HG03432 (cell line): ENCODE data around the gene GMPPA.

Experiments
- ATAC-seq: cut with Tn5 transposase; IDR thresholded peaks from one replicate; pipeline ENCODE4 v1.9.1; 2021; ENCODE audit warnings: mild to moderate bottlenecking, moderate library complexity; ENCODE audit not compliant: unreplicated experiment

Gene GMPPA

DNA sequence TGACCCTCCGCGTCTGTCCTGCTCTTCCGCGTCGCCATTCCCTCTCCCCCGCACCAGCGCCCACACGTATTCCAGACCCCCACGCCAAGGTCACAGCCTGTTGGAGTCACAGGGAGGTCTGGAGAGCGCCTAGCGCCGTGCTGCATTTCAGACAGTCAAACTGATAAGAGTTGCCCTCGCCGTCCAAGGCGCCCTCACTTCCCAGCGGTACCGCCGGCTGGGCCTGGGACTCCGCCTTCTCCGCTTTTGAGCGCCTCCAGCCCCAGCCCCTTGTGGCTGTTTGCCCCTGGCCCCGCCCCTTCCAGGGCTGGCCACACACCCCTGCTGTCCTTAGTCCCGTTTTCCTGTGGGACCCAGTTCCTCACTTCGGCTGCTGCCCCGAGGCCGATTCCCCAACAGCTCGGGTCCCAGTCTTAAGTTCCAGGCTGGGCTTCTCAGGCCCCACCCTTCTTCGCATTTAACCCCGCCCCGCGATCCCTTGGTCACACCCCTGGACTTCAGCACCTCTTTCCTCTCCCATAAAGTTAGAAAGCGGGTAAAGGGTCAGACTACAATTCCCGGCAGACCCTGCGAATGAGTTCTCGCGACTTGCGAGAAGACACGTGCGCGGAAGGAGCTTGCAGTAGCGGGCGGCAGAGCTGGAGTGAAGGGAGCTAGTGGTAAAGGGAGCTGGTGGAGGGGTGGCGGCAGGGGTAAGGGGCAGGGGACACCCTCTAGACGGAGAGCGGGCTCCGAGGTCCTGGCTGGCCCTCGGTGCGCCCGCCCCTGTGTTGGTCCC, at the start of gene GMPPA:
GMPPA (plus strand) TSS at position 612 of the 778 bp plus-strand sequence. CDS start 1,085 bp downstream, outside the sequence.
- peak; percentile 94 for ATAC-seq

DNA sequence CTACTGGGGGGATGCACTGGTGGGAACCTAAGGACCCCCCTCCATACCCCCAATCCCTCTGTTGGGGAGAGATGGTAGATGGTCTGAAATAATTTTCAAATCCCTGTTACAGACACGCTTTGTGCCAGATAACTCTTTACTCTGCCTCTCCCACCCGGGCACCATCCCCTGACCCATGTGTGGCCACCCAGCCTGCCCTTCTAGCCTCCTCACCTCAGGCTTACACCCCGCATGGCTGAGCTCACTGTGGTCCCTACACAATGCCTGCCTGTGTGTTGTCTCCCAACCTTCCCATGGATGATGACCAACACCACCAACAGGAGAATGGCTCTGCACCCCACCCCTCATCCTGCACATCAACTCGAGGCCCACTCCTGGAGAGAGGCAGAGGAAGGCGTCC, 49.1 kb upstream of the GMPPA start:
- ATAC-seq, result no peak

DNA sequence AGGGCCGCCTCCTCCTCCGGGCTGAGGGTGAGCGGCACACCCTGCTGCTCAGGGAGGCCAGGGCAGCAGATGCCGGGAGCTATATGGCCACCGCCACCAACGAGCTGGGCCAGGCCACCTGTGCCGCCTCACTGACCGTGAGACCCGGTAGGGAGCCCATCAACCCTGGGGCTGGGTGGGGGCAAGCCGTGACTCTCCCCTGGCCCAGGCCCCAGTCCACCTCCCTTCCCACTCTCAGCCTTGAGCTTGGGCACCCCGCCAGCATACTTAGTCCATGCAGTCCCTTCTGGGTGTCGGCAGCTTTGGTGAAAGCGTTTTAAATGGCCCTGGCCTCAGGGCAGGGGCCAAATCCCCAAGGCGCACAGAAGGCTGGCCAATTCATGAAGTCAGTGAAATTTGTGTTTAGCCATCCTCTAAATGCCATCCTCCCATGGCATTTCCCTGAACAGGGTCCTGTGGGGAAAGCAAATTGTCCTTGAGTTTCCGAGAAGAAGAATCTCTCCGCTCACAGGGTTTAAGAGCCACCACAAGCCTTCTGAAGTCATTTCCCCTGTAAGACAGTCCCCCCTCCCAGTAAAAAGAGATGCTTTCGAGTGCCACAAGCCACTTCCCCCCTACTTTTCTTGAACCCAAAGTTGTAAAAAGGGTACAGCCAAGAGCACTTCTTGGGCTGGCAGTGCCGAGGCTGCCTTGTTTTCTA, 46.9 kb upstream of the GMPPA start:
- no peak for ATAC-seq

DNA sequence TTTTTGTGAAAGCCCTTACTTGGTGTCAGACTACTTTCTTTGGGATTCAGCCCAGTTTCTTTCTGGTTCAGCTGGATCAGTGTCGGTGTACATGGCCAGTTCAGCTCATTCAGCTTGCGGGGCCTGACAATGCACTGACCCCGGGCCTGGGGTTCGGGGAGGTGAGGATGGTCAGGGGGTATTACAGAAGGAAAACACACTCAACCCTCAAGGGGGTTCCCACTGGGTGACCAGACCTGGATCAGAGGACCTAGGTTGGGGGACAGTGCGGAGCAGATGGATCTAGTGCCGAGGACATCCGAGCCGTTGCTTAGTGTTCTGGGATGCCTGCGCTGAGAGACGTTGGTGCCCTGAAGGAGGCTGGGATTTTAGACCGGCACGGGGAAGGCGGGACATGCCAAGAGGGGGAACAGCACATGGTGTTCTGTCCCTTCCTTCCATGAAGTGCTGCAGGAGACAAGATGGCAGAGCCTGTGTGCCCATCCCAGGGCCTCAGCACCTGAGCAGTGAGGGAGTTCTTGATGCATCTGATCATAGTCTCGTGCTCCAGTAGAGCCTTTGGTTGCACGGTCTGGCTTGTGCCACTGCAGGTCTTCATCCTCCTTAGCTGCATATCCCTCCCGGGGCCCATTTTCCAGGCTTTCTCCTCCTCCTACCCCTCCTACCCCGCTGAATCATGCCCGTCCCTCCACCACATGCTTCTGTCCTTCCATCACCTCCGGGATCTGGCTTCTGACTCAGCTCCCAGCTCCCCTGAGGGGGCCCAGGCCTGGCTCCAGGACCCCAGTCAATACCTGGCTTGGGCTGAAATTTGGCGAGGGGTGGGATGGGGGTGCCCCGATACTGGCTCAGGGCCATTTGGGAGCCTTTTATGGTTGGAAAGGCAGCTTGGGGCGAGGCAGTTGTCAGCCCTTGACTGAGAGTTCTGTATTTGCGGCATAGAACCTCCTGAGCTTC, 46.1 kb upstream of the GMPPA start:
- ATAC-seq, result no peak

DNA sequence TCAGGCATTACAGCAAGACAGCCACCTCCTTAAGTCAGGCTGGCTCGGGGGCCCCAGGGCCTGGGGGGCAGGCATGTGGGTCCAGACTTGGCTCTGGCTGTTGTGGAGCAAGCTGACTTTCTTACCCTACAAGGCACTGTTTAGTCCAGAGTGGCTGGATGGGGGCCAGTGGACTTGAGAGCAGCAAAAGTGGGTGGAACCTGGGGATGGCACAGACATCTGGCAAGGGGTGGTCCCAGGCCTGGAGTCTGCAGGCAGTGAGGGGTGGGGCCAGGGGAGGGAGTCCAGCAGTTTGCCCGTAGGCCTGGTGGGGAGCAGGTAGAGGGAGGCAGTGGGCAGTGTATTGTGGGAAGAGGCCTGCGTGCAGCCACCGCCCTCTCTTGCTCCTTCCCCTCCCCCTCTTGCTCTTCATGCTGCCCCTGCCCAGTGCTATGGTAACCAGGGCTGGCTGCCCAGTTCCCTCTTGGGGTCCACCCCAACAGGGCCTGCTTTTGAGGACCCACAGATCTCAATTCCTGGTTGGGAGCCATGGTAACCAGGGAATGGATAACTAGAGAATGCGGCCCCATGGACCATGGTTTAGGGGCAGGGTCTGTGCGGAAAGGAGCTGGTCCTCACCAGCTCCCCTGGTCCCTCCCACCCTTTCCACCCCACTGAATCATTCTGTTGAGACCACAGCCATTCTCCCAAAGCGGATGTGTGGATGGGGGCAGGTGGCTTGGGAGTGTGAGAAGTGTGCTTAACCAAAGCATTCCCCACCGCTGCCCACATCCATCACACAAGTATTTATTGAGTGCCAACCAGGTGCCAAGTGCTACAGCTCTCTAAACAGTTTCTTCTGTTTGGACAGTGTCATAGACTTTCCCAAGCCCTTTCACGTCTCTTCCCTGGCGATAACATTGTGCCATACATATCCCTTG, 44.8 kb upstream of the GMPPA start:
- no peak for ATAC-seq

DNA sequence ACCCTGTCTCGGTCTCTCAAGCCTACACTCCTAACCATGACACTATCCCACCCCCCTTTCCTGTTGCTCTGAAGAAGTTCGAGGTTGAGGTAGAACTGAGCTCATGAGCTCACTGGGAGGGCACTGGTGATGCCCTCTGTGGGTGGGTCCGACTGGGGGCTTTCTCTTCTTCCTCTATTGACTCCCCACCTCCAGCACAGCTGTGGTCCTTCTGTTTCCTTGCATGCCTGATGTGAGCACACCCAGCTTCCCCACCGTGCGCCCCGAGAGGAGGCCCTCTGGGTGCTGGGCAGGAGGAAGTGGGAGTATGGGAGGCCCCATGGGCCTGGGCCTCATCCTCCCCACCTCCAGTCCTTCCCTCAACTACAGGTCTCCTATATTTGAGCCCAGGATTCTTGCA, 43.1 kb upstream of the GMPPA start:
- ATAC-seq, result no peak

DNA sequence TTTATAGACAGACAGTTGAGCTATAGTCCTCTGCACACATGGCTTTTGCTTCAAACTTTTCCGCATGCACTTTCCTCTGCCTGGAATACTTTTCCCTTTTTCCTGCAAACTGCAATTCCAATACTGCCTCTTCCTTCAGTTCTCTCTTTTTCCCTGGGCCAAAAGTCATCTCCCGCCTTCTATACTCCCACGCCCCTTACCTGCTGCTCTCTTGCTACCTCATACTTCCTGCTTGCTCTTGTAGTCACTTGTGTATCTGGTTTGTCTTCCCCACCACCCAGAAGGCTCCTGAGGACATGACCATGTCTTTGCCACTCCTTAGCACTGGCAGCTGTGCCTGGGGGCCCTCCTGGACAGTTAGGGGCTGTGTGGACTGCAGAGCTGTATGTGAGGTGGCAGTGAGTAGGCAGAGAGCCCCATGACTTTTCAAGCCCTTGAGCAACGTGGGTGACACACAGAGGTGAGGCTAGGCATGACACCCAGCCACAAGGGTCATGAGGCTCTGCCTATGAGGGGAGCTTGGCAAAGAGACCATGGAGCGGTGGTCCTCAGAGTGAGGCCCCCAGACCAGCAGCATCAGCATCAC, 40.8 kb upstream of the GMPPA start:
- ATAC-seq, result no peak

DNA sequence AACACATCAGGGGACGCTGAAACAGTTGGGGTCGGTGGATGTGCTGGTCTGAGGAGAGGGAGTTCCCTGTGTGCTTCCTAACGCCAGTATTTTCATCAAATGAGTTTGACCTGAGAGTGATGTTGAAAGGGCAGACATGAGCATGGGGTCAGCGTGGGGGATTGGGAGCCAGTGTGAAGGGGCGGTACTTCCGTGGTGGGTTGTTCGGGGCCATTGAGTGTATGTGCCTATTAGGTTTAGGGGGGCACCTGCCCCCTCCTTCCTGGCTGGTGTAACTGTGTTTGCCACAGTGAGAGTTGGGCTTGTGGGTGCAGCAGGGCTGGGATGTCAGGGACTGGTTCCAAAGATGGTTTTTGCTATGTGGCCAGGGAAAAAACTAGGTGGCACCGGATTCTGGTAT, 39.7 kb upstream of the GMPPA start:
- no peak for ATAC-seq

DNA sequence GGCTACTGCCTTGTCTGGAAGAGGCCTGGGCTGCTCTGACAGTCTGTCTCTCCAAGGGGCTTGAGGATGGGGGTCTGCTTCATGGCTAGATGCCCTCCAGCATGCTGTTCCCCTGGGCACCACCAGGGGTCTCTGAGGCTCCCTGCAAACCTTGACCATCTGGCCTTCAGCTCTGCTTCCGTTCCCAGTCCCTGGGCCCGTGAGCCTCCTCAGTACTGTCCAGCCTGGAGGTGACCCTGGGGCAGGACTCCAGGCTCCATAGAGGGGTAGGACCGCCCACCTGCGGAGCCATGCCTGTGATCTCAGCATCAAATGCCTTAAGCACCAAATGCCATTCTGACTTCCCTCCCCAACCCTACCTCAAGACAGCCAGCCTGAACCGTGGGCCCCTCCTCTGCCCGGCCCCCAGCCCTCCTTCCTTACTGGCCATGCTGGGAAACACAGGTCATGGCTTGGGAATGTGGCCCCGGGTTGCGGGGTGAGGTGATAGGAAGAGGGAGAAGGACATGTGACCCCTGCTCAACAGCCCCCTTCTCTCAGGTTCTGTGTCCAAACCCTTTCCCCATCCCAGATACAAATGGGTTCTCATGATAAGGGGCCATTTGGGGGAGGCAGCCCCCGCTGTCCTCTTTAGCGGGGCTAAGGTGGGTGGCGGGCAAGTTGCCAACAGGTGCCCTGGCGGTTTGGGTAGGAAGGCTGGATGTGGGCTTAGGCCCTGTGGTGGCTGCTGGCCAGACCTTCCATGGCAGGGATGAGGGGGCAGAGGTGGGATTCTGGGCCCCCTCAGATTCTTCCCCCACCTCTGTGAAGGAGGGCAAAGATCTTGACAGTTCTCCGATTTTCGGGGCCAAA, 39.0 kb upstream of the GMPPA start:
- ATAC-seq, result peak; percentile 69

DNA sequence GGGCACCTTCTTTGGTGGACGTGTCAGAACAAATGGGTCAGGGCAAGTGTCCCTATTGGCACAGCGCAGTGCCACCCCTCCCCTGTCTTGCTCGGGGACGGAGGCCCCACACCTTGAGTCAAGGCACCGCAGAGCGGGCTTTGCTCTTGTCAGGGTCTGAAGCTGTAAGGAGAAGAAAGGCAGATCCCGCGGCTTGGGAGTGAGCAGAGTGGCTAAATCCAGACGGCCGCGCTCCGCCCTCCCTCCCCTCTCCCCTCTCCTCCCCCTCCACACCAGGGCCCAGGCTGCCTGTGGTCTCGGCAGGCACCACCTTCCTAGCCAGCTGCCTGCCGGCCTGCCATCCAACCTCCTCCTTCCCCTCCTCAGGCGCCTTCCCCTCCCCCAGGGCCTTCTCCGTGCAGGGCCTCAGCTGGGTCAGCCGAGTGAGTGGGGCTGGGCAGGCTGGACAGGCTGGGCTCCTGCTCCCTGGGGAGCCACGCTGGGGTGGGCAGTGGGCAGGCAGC, 38.2 kb upstream of the GMPPA start:
- ATAC-seq, result no peak

DNA sequence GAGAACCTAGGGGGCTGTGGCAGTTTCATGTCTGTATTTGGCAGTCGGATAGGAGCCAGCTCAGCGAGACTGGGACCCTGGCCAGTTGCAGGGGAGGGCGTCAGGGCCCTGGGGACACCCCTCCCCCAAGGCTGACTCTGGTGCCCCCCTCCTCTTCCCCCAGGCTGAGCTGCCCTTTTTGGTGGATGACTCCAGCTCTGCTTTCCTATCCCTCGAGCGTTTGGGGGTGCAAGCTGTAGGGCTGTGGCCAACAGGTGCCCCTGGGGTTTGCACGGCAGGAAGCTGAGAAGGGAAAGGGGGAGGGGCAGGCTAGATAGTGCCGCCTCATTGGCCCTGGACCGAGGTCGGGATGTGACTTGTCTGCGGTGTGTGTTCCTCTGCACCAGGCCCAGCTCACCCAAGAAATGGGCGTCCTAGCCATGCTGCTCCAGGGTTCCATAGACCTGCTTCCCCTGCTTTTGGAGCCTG, 37.6 kb upstream of the GMPPA start:
- ATAC-seq, result no peak

DNA sequence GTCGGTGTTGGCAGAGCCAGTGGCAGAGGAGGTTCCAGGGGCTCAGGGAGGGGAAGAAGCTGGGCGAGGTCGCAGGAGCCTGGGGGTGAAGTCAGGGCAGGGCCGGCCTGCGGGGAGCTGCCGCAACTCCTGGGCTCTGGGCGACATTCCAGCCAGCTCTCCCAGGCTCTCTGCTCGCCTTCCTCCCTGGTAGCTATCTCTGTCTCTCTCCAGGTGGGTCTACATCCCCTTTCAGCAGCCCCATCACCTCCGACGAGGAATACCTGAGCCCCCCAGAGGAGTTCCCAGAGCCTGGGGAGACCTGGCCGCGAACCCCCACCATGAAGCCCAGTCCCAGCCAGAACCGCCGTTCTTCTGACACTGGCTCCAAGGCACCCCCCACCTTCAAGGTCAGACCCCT, 37.0 kb upstream of the GMPPA start:
- no peak for ATAC-seq

DNA sequence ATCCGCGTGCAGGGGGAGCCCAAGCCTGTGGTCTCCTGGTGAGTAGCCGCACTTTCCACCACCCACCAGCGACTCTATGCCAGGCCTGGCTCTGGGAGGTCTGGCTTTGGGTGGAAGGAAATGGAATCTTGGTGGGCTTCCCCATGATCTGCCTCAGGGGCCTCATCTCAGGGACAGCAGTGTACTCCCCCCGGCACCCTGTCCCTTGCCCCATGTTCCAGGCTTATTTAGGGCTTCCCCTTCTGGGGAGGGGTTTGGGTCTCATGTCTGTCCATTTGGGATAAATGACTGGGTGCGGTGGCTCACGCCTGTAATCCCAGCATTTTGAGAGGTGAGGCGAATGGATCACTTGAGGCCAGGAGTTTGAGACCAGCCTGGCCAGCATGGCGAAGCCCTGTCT, 36.3 kb upstream of the GMPPA start:
- no peak for ATAC-seq

DNA sequence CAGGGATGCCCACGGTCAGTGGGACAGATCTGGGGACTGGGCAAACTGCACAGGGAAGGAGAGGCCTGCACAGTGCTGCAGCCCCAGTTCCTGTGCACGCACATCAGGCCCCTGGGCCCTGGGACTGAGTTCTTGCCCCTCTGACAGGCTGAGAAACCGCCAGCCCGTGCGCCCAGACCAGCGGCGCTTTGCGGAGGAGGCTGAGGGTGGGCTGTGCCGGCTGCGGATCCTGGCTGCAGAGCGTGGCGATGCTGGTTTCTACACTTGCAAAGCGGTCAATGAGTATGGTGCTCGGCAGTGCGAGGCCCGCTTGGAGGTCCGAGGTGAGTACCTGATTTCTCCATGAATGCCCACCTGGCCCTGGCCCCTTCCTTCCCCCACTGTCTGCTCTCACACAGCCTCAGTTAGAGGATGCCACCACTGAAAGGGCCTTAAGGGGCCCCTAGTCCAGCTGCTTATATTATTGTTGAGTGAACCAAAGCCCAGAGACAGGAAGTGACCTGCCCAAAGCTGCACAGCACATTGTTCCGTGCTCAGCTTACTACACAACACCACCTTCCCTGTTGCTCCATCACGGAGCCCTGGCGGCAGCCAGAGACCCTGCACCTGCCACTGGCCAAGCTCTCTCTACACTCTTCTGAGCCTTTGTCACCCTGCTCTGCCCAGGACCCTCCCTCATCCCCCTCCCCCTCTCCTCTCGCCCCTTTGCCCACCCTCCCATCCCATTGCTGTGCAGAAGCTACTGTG, 34.2 kb upstream of the GMPPA start:
- ATAC-seq, result no peak

DNA sequence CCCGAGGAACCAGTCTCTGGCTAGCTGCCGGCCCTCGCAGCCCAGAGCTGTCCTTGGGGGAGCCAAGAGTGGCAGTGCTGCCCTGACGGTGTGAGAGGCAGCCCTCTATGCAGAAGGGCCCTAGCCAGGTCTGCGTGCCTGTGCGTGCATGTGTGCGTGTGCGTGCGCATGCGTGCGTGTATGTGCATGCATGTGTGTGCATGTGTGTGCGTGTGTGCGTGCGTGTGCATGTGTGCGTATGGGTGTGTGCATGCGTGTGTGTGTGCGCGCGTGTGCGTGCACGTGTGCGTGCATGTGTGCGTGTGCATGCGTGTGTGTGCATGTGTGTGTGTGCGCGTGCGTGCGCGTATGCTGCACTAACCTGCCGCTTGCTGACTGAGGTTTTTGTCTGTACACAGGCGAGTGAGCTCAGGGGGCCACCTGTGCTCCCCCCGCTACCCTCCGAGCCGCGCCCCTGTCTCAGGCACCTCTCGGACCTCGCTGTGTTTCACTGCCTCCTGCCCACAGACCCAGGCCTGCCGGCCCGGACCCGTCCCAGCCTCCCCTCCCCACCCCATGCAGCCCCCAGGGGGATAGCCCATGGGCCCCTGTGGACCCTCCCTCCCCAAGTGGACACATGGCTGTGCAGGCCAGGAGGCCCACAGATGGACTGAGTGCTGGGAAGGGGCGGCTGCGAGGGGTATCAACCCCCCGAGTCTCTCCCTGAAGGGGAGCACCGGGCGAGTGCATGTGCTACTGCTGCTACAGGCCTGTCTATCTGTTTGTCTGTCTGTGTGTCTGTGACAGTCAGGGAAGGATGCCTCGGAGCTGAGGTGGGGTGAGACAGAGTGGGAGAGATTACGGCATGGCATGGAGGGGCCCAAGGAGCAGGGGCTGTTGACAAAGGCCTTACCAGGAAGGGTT, 32.8 kb upstream of the GMPPA start:
- ATAC-seq, result no peak

DNA sequence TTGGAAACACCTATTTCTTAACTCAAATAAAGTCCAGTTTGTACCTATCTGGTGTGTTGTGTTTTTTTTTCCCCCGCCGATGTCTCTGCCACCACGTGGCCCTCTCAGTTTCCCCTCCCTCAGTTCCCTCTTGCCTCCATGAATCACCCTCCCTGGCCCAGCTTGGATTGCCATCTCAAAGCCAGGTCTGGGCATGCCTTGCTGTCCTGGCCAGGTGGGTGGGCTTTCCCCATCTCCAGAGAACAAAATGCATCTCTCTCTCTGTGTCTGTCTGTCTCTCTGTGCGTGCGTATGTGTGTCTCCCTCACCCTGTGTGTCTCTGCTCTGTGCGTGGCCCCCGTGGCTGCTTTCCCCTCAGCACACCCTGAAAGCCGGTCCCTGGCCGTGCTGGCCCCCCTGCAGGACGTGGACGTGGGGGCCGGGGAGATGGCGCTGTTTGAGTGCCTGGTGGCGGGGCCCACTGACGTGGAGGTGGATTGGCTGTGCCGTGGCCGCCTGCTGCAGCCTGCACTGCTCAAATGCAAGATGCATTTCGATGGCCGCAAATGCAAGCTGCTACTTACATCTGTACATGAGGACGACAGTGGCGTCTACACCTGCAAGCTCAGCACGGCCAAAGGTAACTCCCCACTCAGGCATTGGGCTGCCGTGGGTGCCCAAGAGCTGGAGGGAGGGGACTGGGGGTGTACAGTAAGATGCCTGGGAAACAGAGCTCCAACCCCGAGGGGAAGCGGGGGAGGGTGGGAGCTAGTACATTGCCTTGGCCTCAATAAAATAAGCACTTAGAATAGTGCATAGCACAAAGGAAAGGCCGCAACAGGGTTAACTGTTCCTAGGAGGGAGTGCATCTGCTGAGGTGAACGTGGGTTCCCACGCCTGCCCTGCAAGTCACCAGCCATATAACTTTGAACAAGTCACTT, 31.6 kb upstream of the GMPPA start:
- no peak for ATAC-seq
